NCI-H1417 treated with DMSO at 0.1 percent for 48 hours (cell line): ENCODE results near the gene TBC1D23.
A peak's percentile ranks its signal among the peaks of the same experiment; 100 is the strongest.
"Not testable (repeated sequence)": the region's sequence is repeated elsewhere in the genome, so short reads cannot be mapped to it uniquely, and the experiment has no call there.

ENCODE experiments used
- DNase-seq: peaks from one replicate; lab custom pipeline; 2025; lab: John Stamatoyannopoulos, UW

TBC1D23 gene

DNA sequence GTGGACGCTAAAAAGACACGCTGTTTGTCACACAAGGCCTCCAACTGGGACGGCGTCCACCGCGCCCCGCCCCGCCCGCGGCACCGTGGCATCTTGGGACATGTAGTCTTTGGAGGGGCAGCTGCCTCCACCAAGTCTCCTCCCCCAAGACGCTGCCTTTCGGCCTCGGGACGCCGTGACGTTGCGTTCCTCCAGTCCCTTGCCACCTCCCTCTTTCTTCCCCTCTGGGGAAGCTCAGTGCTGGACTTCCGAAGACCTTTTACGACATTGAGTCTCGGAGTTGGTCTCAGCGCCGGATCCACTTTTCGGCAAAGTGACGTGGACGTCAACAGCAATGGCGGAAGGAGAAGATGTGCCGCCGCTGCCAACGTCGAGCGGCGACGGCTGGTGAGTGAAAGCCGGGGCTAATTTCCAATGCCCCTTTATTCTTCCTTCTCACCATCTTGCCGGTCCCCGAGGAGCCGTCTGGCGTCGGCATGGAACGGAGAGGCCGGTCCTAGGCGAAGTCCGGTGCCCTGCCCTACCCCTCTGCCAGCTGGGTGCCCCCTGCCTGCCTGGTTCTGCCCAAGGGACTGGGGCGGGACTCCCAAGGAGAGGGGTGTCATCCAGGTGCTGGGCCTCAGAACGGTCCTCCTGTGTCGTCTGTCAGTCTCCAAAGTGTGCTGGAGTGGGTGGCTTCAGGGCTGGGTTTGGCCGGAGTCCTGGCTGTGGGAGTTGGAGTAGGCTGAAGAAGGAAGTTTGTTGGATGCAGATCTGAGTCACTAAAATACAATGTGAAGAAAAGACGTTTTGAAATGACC is at the start of gene TBC1D23:
TSS of gene TBC1D23 (plus strand) at position 308 of the 800 bp plus-strand sequence. CDS start at position 335, 27 bp downstream.
- peak; percentile 56 for DNase-seq

DNA sequence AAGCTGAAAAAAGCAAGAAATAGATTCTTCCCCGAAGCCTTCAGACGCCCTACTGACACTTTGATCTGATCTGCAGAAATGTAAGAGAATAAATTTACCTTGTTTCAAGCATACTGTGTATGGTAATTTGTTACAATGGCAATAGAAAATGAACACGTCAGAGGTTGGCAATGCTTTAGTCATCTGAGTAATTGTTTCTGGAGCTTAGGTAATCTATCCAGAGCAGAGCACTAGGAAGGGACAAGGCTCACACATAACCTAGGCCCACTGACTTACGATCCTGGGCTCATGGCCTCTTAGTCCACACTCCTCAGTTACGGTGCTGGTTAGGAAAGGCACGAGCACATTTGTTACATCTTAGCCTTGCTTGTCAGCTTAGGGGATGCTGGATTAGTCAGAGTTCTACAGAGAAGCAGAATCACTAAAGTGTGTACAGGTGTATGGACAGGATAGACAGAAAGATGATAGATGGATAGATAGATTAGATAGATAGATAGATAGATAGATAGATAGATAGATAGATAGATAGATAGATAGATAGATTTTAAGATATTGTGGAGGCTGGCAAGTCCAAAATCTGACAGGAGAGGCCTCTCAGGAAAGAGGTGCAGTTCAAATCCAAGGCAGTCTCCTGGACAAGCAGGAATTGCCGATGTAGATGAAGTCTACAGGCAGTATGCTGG is 46.8 kb upstream of the TBC1D23 start:
- DNase-seq, result no peak

DNA sequence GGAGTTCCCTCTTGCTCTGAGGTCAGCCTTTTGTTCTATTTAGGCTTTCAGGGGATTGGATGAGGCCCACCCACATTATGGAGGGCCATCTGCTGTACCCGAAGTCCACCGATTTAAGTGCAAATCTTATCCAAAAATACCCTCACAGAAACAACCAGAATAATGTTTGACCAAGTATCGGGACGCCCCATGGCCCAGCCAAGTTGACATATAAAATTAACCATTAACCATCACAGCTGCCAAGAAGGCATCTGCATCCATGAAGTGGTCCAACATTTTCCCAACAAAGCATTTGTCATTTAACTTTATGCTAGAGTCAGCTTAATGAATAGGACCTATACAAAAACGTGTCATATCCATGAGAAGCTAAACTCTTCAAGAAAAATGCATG is 46.2 kb upstream of the TBC1D23 start:
- DNase-seq, result no peak

DNA sequence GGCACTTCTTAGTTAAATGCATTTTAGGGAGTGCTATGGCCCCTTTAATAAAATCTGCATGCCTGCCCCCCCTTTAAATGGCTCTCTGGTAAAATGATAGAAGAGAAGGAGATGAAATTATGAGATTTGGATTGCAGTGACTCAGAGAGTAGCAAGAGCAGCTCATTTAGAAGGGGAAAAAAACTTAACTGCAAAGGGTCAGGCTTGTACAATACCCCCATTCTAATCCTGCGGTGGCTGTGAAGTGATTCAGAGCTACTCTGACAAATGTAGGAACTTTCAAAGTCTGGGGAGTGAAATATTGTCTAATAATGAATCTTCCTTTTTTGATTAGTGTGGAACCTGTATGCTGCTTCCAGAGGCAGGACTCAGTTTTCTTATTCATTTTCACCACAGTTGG is 44.1 kb upstream of the TBC1D23 start:
- DNase-seq, result no peak

DNA sequence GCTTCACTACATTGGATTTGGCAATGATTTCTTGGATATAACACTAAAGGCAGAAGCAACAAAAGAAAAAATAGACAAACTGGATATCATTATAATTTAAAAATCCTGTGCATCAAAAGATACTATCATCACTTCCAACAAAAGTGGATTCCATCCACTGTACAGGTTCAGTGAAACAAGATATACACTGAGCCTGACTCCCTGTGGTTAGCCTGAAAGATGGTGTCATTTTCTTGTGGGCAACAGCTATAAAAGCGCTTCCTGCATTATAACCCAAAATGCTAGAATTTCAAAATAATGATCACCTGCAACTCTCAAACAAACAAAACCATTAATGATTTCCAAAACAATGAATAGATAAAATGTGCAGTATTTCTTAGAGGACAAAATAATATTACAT is 39.6 kb upstream of the TBC1D23 start:
- no peak for DNase-seq

DNA sequence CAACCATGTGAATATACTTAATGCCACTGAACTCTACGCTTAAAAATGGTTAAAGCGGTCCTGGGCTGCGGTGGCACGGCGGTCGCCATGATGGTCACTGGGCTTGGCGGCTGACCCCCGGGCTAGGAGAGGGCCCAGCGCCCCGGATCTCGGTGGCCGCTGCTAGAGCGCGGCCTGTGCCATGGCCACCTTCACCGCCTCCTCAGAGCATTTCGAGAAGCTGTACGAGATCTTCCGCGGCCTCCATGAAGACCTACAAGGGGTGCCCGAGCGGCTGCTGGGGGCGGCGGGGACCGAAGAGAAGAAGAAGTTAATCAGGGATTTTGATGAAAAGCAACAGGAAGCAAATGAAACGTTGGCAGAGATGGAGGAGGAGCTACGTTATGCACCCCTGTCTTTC is 35.6 kb upstream of the TBC1D23 start:
- no peak for DNase-seq

DNA sequence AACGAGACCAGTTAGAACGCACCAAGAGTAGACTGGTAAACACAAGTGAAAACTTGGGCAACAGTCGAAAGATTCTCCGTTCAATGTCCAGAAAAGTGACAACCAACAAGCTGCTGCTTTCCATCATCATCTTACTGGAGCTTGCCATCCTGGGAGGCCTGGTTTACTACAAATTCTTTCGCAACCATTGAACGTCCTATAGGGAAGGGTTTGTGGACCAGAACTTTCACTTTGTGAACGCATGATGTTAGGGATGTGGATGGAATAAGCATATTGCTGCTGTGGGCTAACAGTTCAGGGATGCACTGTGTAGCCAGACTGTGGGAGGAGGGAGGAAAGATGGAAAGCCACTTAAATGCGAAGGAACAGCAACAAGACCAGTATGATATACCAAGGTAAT is 34.9 kb upstream of the TBC1D23 start:
- no peak for DNase-seq

DNA sequence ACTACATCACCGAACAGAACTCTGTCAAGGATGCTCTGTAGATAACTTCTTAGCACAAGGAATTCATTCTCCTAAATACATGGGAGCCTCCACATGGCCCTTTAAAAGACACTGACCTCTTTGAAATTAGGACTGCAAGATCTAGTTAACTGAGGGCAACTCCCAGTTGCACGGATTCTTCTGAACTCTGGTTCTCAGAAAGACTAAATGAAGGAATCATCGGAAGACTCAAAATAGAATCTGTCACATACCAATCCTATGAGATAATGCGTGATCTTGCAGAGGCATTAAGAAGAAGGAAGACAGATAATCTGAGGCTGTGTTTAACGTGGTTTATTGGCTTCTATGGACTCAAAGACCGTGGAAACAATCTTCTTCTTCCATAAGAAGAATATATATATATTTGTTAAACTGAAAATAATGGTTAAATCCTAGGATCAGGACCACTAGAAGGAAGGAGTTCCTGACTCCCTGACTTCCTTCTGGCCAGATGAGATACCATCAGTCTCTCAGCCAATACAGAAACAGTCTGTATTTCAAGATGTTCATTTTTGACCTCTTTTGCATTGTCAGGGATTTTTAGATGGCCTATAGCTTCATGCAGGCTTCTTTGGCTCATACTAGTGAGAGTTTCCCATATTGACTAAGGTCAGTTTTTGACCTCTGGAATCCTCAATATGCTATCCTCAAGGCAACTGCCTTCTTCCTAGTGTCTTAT is 33.9 kb upstream of the TBC1D23 start:
- no peak for DNase-seq

DNA sequence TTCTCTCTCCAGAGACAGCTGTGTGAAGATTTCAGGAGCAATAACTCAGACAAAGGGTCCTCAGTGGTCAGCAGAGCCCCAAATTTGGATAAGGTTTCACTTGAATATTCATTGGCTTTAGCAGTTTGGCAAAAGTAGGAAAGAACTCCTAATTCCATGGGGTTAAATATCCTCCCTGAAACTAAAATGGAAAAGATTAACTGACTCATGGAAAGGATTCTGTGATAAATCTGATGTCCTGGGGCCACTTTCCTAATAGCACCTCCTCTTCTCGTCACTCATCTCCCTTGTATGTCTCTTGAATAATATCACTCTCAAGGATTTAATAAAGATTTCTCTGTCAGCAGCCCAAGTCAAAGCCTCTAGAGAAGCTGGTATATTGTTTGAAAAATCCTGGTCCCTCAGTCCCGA is 33.3 kb upstream of the TBC1D23 start:
- no peak for DNase-seq

DNA sequence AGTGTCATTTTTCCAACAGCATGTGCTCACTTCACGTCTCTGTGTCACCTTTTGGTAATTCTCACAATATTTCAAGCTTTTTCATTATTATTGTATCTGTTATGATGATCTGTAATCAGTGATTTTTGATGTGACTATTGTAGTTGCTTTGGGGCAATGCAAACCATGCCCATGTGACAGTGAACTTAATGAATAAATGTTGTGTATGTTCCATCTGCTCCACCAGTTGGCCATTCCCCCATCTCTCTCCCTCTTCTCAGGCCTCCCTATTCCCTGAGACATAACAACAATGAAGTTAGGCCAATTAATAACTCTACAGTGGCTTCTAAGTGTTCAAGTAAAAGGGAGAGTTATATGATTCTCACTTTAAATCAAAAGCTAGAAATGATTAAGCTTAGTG is 32.5 kb upstream of the TBC1D23 start:
- DNase-seq, result no peak

DNA sequence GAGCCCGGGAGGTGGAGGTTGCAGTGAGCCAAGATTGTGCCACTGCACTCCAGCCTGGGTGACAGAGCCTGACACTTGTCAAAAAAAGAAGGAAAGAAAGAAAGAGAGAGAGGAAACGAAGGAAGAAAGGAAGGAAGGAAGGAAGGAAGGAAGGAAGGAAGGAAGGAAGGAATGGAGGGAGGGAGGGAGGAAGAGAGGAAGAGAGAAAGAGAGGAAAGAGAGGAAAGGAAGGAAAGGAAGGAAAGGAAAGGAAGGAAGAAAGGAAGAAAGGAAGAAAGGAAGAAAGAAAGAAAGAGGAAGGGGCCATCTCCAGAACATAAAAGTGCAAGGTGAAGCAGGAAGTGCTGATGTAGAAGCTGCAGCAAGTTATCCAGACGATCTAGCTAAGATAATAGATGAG is 31.6 kb upstream of the TBC1D23 start:
- not testable (repeated sequence) for DNase-seq

DNA sequence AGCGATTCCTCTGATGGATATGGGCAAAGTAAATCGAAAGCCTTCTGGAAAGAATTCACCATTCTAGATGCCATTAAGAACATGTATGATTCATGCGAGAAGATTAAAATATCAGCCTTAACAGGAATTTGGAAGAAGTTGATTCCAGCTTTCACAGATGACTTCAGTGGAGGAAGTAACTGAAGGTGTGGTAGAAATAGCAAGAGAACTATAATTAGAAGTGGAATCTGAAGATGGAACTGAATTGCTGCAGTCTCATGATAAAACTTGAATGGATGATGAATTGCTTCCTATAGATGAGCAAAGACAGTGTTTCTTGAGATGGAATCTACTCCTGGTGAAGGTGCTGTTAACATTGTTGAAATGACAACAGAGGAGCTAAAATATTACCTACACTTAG is 30.1 kb upstream of the TBC1D23 start:
- DNase-seq, result no peak

DNA sequence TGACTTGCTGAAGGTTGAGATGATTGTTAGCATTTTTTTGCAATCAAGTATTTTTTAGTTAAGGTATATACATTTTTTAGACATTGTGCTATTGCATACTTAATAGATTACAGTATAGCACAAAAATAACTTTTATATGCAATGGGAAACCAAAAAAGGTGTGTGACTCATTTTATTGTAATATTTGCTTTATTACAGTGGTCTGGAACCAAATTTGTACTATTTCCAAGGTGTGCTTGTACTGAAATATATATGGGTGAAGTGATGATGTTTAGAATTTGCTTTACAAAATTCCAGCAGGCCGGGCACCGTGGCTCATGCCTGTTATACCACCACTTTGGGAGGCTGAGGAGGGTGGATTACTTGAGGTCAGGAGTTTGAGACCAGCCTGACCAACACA is 29.1 kb upstream of the TBC1D23 start:
- no peak for DNase-seq

DNA sequence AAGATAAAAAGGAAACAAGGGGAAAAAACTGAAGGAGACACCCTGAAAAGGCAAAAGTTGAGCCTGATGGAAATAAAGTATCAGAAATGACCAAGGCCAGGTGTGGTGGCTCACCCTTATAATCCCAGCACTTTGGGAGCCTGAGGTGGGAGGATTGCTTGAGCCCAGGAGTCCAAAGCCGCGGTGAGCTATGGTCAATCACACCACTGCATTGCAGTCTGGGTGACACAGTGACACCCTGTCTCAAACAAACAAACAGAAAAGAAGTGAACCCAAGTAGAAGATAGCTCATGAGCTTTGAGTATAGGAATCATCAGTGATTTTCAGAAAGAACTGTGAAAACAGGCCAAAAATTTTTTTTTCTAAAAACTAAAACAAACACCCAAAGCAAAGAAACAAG is 26.4 kb upstream of the TBC1D23 start:
- no peak for DNase-seq

DNA sequence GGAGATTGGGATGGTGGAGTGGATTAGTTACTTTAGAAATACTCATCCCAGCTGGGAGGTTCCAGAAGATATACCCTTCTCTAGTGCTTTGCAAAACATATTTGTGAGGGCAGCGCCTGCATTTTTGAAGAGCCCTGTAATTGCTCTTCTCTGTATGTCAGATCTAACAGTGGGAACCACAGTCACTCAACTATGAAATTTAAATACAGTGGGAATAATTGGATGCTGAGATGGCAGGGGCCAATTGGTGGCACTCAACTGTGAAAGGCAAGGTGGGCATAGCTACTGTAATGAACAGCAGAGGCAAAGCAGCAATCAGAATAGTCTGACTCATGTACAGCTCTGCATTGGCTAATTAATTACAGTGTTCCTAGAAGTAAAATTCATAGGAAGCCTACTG is 22.2 kb upstream of the TBC1D23 start:
- DNase-seq, result no peak

DNA sequence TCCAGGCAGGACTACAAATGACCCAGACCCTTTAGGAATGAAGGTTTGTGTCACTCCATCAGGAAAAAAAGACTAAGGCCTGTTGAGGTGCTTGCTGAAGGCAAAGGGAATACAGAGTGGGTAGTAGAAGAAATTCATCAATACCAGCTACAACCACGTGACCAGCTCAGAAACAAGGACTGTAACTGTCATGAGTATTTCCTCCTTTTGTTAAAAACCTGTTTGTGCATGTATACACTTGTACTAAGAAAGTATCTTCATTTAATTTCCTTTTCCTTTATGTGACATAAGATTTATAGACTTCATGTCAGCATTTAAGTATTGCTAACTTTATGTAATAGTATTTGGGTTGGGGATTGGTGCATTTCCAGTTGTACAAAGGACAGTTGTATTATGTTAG is 18.3 kb upstream of the TBC1D23 start:
- not testable (repeated sequence) for DNase-seq

DNA sequence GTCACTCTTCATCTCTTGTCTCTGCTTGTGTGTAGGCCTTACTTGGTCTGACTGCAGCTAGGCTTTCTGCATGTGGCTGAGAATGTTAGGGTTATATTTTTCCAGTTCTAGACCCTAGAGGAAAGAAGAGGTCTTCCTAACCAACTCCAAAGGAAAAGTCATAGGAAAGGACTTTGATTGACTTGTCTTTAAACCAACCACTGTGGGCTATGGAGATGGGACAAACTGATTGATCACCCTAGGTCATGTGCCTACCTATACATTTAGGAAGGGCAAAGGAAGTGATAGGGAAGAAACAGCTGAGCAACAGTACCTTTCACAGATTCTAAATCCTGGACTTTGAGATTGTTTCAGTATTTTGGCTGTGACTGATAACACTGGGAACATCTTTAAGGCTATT is 16.5 kb upstream of the TBC1D23 start:
- no peak for DNase-seq

DNA sequence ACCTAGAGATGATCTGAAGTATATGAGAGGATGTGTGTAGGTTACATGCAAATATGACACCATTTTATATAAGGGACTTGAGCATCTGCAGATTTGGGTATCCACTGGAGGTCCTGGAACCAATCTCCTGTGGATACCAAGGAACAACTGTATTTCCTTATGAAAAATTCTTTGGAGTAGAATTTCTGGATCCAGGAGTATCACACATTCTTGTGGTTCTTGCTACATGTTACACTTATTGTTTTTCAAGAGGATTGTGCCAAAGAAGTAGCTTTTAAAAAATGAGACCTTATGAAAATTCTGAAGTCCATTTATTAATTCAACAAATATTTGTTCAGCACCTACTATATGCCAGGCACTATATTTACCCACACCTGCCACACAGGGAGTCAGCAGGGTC is 15.7 kb upstream of the TBC1D23 start:
- DNase-seq, result no peak

DNA sequence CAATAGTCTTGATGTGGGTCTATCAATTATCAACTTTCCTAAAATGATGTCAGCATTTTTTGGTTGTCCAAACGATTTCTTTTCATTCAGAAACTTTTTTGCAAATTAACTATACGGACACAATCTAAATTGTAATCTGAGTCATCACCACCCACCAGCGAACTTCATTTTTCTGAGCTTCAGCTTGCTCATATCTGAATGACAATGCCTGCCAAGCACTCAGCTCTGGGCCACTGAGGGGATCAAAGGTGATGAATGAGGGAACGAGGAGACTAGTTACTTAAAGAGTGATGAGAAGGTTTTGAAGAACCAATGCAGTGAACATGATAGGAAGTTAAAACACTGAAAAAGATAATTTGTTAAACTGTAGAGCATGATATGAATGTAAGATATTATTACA is 14.9 kb upstream of the TBC1D23 start:
- no peak for DNase-seq

DNA sequence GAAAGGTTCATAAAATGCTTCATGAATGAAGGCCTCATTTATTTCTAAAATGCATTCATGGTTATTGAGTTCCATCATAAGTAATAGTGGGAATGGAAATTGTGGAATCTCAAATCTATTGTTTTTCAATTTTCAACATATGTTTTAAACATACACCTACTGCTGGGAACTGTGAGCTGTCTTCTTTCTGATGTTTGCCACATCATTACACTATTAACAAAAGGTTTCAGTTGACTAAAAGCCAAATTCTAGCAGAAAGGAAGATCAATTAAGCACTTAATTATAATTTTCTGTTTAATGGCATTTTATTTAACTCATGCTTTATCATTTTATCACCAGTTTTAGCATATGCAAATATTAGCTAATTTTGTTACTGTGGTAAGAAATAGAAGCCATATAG is 13.8 kb upstream of the TBC1D23 start:
- no peak for DNase-seq

DNA sequence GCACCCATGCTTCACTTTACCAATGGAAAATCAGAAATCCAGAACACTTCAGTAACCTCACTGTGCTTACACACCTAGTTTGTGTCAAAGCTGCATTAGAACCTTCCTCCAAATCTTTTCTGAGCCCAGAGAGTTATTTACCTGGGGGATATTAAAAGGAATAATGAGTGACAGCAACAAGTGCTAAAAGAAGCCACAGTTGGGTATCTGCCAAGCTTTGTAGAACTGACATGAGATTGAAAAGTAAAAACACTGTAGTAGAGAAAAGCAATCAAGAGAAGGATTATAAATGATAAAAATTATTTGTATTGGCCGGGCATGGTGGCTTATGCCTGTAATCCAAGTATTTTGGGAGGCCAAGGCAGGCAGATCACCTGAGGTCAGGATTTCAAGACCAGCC is 8.8 kb upstream of the TBC1D23 start:
- DNase-seq, result no peak

DNA sequence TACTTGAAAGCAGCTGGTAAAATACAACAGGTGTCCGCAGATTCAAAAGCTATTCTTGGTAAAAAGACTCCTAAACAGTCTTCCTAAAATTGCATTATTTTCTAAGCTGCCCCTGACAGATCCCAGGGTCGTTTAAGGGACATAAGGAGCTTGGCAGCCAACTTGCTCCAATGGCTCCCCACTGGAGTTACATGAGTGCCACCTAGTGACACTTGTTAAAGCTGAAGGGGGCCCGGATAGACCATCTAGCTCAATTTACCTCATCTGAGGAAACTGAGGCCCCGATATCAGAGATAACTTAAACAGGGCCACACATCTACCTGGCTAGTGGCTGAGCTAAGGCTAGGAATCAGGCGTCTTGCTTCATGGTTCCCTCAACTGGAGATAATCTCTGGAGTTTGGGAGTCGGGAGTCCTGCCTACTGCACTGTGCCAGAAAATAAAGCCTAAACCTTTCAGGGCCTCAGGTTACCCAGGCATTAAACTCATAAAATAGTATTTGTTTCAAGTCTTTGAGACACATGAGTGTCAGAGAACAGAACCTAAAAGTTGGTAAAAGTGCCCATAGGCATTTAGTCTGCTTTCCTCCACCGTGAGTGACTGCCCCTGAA is 6.5 kb upstream of the TBC1D23 start:
- DNase-seq, result no peak

DNA sequence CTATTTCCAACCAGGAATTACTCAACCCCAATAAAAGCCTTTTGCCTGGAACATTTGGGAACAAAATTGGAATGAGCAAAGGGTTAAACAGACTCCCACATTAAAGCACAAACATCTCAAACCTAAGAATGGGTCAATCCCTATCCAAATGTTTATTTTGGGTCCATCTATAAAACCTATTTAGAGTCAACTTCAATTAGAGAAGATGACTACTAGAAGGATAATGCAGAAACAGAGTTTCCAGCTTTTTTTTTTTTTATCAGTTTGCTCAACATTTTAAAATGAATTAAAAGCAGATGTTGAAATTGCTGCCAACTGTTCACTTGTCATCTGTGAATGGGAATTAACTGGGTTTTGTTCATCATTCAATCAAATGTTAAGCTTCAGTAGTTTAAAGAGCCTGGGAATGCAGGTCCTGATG is 4.1 kb upstream of the TBC1D23 start:
- DNase-seq, result no peak
